Left ventricle myocardium inferior (tissue), 1 donor: ENCODE results near the gene IL16. TPM values are rescaled to one million over a fixed set of nuclear protein-coding genes. Genes with fewer than 3 reads are reported as not detected.

Experiments
- DNase-seq: peaks from one replicate; pipeline ENCODE4 v3.0.0-alpha.2; 2020
- H3K27ac ChIP-seq: fragments of 200-600 bp; replicated peaks from 2 replicates; pipeline ENCODE4 v1.8.0; 2021
- H3K27me3 ChIP-seq: fragments of 200-600 bp; 2 replicates; pipeline ENCODE4 v1.8.0; 2021; ENCODE audit warnings: low read depth
- H3K36me3 ChIP-seq: fragments of 200-600 bp; 2 replicates; pipeline ENCODE4 v1.8.0; 2021
- H3K4me1 ChIP-seq: fragments of 200-600 bp; 2 replicates; pipeline ENCODE4 v1.8.0; 2021
- H3K4me3 ChIP-seq: fragments of 200-600 bp; 2 replicates; pipeline ENCODE4 v1.8.0; 2021; ENCODE audit warnings: mild to moderate bottlenecking, moderate library complexity
- H3K9me3 ChIP-seq: fragments of 200-600 bp; replicated peaks from 2 replicates; pipeline ENCODE4 v1.8.0; 2021
- intact Hi-C: fragments of 100-400 bp; cut with micrococcal nuclease; formaldehyde crosslinking; loops from one replicate; pipeline ENCODE4 v1.11.0; 2022
- total RNA-seq: library from RNA; stranded (reverse); fragmentation: NEBNext Ultra II Directional; extraction: Animal tissue kit (Norgen Biotek cat#: 25700); gene quantifications from one replicate; pipeline ENCODE4 v1.2.1, GENCODE V29; 2021
- TF ChIP-seq, protein P1 (sequence below): fragments of 200-600 bp; IDR thresholded peaks from 2 replicates; pipeline ENCODE4 v1.8.0; 2021; ENCODE audit warnings: antibody characterized with exemption, mild to moderate bottlenecking, borderline replicate concordance
- donor health status: DM: no; HTN: yes; CAD: no; lungs with severe emphysema.

Gene IL16
- total RNA-seq, 1 donor from 2014 or later: 3.8 TPM

DNA sequence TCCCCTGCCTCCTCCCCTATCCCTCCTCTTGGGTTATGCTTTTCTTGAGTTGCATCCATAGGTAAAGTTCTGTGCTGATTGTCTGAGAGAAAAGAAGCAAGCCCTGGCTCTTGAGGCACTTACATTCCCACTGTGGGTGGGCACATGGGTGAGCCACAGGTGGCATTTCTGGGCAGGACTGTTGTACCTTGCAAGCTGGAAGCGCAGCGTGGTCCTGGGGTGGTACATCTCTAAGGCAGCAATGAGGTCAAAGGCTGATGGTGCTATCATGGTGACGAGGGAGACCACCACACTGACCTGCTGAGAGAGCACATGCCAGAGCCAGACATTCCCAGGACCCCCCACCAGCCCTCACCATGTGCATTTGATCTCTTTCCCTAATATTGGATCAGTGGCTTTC lies 152.6 kb downstream of the IL16 start:
- no peak overlapping the region for H3K27ac ChIP-seq
- H3K4me1 ChIP-seq: no peaks in the 10 kb centered on the region
- H3K27me3 ChIP-seq: no peaks in the 10 kb centered on the region
- no peaks in the 10 kb centered on the region for H3K36me3 ChIP-seq
- no peaks in the 10 kb centered on the region for H3K9me3 ChIP-seq
- DNase-seq: no peak
- intact Hi-C loops: no loop called here
- TF ChIP-seq, protein P1, sequence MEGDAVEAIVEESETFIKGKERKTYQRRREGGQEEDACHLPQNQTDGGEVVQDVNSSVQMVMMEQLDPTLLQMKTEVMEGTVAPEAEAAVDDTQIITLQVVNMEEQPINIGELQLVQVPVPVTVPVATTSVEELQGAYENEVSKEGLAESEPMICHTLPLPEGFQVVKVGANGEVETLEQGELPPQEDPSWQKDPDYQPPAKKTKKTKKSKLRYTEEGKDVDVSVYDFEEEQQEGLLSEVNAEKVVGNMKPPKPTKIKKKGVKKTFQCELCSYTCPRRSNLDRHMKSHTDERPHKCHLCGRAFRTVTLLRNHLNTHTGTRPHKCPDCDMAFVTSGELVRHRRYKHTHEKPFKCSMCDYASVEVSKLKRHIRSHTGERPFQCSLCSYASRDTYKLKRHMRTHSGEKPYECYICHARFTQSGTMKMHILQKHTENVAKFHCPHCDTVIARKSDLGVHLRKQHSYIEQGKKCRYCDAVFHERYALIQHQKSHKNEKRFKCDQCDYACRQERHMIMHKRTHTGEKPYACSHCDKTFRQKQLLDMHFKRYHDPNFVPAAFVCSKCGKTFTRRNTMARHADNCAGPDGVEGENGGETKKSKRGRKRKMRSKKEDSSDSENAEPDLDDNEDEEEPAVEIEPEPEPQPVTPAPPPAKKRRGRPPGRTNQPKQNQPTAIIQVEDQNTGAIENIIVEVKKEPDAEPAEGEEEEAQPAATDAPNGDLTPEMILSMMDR: no peak
- no peak overlapping the region for H3K4me3 ChIP-seq

DNA sequence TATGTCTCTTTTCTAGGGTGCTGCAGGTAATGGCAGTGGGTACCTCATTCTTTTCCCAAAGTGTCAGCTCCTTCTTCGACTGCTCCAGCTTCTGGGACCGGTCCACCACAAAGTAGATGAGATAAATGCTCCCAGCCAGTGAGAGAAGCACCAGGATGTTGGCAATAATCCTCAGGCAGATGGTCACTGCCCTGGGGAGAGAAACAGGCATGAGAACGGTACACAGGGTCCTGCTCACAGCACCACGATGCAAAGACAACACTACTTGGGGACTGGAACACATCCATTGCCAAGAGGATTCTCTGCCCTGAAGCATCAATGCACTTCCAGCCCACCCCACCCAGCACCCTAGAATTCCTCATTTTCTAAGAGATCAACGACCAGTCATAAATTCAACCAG lies 155.0 kb downstream of the IL16 start:
- H3K27me3 ChIP-seq: no peaks in the 10 kb centered on the region
- TF ChIP-seq, protein P1: no peak
- H3K4me3 ChIP-seq: no peak overlapping the region
- DNase-seq: no peak
- intact Hi-C loops: no loop called here
- H3K27ac ChIP-seq: no peak overlapping the region
- H3K36me3 ChIP-seq: no peaks in the 10 kb centered on the region
- no peaks in the 10 kb centered on the region for H3K4me1 ChIP-seq
- H3K9me3 ChIP-seq: no peaks in the 10 kb centered on the region

DNA sequence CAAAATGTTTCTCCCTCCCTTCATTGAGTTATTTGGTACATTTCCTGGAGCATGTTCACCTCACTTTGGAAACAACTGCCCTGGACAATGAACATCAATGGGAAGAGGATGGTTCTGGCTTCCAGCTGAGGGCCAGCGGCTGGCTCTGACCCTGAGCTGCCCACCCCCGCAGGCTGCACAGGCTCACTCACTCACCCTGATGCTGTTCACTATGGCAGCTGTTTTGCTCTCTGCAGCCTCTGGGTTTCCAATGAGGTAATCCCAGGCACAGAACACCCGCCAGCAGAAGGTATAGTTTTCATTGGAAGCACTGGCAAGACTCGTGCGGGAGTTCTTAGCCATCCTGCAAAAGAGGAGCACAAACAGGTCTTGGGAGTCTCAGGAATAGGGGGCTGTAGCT lies 159.6 kb downstream of the IL16 start:
- intact Hi-C loops: no loop called here
- TF ChIP-seq, protein P1: no peak
- peaks cover 3% of the 10 kb centered on the region for H3K27me3 ChIP-seq
- DNase-seq: no peak
- no peak overlapping the region for H3K27ac ChIP-seq
- H3K4me1 ChIP-seq: no peaks in the 10 kb centered on the region
- H3K9me3 ChIP-seq: no peaks in the 10 kb centered on the region
- H3K4me3 ChIP-seq: no peak overlapping the region
- no peaks in the 10 kb centered on the region for H3K36me3 ChIP-seq

DNA sequence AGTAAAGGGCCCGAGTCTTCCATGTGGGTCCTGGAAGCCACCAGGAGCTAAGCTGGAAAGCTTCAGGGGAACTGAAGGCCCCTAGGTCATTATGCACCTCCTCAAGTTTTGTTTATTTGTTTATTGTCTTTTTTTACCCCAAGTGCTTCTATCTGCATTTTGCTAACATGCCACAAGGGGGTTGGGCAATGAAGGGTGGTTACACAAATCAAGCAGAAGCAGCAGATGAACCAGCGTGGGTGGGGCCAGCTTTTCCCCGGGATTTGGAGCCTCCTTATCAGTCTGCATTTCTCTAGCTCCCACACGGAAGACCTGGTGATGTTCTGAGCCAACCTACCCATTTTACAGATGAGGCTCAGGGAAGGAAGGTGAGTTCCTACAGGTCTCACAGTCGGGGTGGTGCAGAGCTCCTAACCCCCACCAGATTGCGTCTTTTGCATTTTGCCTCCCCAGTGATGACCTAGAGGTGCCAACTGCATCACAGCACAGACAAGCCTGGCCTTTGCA lies 160.6 kb downstream of the IL16 start:
- no peak for DNase-seq
- TF ChIP-seq, protein P1: no peak
- Histone ChIP-seq H3K4me3 (no peak overlapping the region), H3K4me1 (no peaks in the 10 kb centered on the region), H3K9me3 (no peaks in the 10 kb centered on the region), H3K27ac (no peak overlapping the region), H3K27me3 (peaks cover 3% of the 10 kb centered on the region), H3K36me3 (no peaks in the 10 kb centered on the region)
- intact Hi-C loops: no loop called here

DNA sequence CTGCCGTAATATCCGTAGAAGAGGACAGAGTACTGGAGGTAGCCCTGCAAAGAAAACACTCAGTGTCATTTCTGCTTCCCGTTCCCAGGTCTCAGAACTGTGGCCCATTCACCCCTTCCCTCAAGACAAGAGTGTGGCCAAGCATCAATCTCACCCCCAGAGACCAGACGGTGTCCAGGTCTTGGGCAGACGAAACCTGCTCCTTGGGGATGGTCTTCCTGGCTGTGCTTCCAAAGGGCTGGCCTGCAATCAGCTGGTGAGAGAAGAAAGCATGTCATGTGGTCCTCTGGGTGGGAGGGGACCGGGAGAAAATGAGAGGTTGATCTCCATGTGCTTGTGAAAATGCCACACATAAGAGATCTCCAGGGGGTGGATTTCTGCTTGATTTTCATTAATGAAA lies 161.6 kb downstream of the IL16 start:
- H3K9me3 ChIP-seq: no peaks in the 10 kb centered on the region
- DNase-seq: no peak
- H3K36me3 ChIP-seq: no peaks in the 10 kb centered on the region
- peaks cover 3% of the 10 kb centered on the region for H3K27me3 ChIP-seq
- no peak overlapping the region for H3K4me3 ChIP-seq
- TF ChIP-seq, protein P1: no peak
- no peak overlapping the region for H3K27ac ChIP-seq
- intact Hi-C loops: no loop called here
- no peaks in the 10 kb centered on the region for H3K4me1 ChIP-seq
